HepG2 (cell line): Measurements from ENCODE around the gene BTAF1. TPM values are rescaled to one million over a fixed set of nuclear protein-coding genes. Genes with fewer than 3 reads are reported as not detected.

Experiments used
- HMGXB3 ChIP-seq: sonication (generic); formaldehyde crosslinking; IDR thresholded peaks from 2 replicates; pipeline ENCODE4 v1.4.0; 2020; ENCODE audit warnings: missing genetic modification reagents, borderline replicate concordance
- MAFF ChIP-seq: IDR thresholded peaks from 2 replicates; pipeline ENCODE4 v1.6.1; 2011; ENCODE audit warnings: low read depth, low read length, improper control_type of control experiment
- NBN ChIP-seq: fragments of 450-650 bp; conservative IDR thresholded peaks from 2 replicates; pipeline ENCODE4 v1.6.1; 2017
- PATZ1 ChIP-seq: sonication (generic); formaldehyde crosslinking; IDR thresholded peaks from 2 replicates; pipeline ENCODE4 v1.4.0; 2020; ENCODE audit warnings: missing genetic modification reagents
- PITX1 ChIP-seq: sonication (generic); formaldehyde crosslinking; IDR thresholded peaks from 2 replicates; pipeline ENCODE4 v1.5.1; 2020; ENCODE audit warnings: mild to moderate bottlenecking, missing genetic modification reagents
- SIN3B ChIP-seq: fragments of 150-350 bp; IDR thresholded peaks from 2 replicates; pipeline ENCODE4 v1.6.1; 2014; ENCODE audit warnings: low read length
- ZFP1 ChIP-seq: IDR thresholded peaks from 2 replicates; pipeline ENCODE4 v1.6.1; 2016
- ZFP36L1 ChIP-seq: sonication (generic); formaldehyde crosslinking; IDR thresholded peaks from 2 replicates; pipeline ENCODE4 v1.8.0; 2022; ENCODE audit warnings: mild to moderate bottlenecking, missing genetic modification reagents, moderate library complexity
- ZFP37 ChIP-seq: sonication (generic); formaldehyde crosslinking; IDR thresholded peaks from 2 replicates; pipeline ENCODE4 v1.4.0; 2020; ENCODE audit warnings: missing genetic modification reagents, borderline replicate concordance
- ZNF296 ChIP-seq: sonication (generic); formaldehyde crosslinking; conservative IDR thresholded peaks from 2 replicates; pipeline ENCODE4 v1.5.0; 2020; ENCODE audit warnings: mild to moderate bottlenecking, missing genetic modification reagents
- polyA plus RNA-seq, 8 experiments: library from polyadenylated mRNA; depleted of rRNA in 3 of 8; stranded (reverse) in 7 of 8; unstranded in 1 of 8; fragments of >200 nt; fragmentation: Illumina TruSeq in 4 of 8; extraction: Trizol in 4 of 8; gene quantifications; 2 replicates each; pipeline versions ENCODE4 v1.2.1 to v1.2.3, GENCODE V29; 2011 to 2016; ENCODE audit warnings: low read depth in 4 of 8, missing spikeins in 1 of 8, mixed read lengths in 1 of 8; ENCODE audit not compliant: insufficient read depth in 1 of 8
- total RNA-seq, 5 experiments: library from RNA; depleted of rRNA; stranded (reverse); fragments of >200 nt; fragmentation: Illumina TruSeq; extraction: Trizol; gene quantifications; 2 replicates each; pipeline ENCODE4 v1.2.3, GENCODE V29; 2016; ENCODE audit warnings: low read depth in 1 of 5
- TF ChIP-seq, protein P1 (sequence below): sonication (generic); formaldehyde crosslinking; IDR thresholded peaks from 2 replicates; pipeline ENCODE4 v1.4.0; 2020; ENCODE audit warnings: missing genetic modification reagents
- TF ChIP-seq, protein P2 (sequence below): fragments of 450-650 bp; IDR thresholded peaks from 2 replicates; pipeline ENCODE4 v1.6.1; 2017; ENCODE audit warnings: mild to moderate bottlenecking
- TF ChIP-seq, protein P3 (sequence below): sonication (generic); formaldehyde crosslinking; IDR thresholded peaks from 2 replicates; pipeline ENCODE4 v1.8.0; 2022; ENCODE audit warnings: mild to moderate bottlenecking, missing genetic modification reagents

The BTAF1 gene
- total and polyA plus RNA-seq, 2 of the 13 experiments (the other 11 are each of a cell fraction or from before 2014, with no cell fraction given): 38.6 to 54.1 TPM

GRCh38 chr10:91909117-91909677 is 14.4 kb upstream of the BTAF1 start, which contains the start of gene FGFBP3 (continued):
- TF ChIP-seq, protein P1, sequence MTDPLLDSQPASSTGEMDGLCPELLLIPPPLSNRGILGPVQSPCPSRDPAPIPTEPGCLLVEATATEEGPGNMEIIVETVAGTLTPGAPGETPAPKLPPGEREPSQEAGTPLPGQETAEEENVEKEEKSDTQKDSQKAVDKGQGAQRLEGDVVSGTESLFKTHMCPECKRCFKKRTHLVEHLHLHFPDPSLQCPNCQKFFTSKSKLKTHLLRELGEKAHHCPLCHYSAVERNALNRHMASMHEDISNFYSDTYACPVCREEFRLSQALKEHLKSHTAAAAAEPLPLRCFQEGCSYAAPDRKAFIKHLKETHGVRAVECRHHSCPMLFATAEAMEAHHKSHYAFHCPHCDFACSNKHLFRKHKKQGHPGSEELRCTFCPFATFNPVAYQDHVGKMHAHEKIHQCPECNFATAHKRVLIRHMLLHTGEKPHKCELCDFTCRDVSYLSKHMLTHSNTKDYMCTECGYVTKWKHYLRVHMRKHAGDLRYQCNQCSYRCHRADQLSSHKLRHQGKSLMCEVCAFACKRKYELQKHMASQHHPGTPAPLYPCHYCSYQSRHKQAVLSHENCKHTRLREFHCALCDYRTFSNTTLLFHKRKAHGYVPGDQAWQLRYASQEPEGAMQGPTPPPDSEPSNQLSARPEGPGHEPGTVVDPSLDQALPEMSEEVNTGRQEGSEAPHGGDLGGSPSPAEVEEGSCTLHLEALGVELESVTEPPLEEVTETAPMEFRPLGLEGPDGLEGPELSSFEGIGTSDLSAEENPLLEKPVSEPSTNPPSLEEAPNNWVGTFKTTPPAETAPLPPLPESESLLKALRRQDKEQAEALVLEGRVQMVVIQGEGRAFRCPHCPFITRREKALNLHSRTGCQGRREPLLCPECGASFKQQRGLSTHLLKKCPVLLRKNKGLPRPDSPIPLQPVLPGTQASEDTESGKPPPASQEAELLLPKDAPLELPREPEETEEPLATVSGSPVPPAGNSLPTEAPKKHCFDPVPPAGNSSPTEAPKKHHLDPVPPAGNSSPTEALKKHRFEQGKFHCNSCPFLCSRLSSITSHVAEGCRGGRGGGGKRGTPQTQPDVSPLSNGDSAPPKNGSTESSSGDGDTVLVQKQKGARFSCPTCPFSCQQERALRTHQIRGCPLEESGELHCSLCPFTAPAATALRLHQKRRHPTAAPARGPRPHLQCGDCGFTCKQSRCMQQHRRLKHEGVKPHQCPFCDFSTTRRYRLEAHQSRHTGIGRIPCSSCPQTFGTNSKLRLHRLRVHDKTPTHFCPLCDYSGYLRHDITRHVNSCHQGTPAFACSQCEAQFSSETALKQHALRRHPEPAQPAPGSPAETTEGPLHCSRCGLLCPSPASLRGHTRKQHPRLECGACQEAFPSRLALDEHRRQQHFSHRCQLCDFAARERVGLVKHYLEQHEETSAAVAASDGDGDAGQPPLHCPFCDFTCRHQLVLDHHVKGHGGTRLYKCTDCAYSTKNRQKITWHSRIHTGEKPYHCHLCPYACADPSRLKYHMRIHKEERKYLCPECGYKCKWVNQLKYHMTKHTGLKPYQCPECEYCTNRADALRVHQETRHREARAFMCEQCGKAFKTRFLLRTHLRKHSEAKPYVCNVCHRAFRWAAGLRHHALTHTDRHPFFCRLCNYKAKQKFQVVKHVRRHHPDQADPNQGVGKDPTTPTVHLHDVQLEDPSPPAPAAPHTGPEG (CRISPR knock-in tag): no peak
- TF ChIP-seq HMGXB3 (CRISPR knock-in tag) (no peak), ZNF296 (CRISPR knock-in tag) (peak; percentile 81; the same call in 1 of the 2 replicates), PITX1 (CRISPR knock-in tag) (0 out of 2 replicates have a peak, but pooled peaks have one; percentile 2), ZFP37 (CRISPR knock-in tag) (no peak), MAFF (no peak), ZFP1 (CRISPR knock-in tag) (no peak), PATZ1 (no peak), ZFP36L1 (CRISPR knock-in tag) (0 out of 2 replicates have a peak, but pooled peaks have one; percentile 9), NBN (no peak), SIN3B (no peak)
- TF ChIP-seq, protein P2, sequence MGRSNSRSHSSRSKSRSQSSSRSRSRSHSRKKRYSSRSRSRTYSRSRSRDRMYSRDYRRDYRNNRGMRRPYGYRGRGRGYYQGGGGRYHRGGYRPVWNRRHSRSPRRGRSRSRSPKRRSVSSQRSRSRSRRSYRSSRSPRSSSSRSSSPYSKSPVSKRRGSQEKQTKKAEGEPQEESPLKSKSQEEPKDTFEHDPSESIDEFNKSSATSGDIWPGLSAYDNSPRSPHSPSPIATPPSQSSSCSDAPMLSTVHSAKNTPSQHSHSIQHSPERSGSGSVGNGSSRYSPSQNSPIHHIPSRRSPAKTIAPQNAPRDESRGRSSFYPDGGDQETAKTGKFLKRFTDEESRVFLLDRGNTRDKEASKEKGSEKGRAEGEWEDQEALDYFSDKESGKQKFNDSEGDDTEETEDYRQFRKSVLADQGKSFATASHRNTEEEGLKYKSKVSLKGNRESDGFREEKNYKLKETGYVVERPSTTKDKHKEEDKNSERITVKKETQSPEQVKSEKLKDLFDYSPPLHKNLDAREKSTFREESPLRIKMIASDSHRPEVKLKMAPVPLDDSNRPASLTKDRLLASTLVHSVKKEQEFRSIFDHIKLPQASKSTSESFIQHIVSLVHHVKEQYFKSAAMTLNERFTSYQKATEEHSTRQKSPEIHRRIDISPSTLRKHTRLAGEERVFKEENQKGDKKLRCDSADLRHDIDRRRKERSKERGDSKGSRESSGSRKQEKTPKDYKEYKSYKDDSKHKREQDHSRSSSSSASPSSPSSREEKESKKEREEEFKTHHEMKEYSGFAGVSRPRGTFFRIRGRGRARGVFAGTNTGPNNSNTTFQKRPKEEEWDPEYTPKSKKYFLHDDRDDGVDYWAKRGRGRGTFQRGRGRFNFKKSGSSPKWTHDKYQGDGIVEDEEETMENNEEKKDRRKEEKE: no peak
- TF ChIP-seq, protein P3, sequence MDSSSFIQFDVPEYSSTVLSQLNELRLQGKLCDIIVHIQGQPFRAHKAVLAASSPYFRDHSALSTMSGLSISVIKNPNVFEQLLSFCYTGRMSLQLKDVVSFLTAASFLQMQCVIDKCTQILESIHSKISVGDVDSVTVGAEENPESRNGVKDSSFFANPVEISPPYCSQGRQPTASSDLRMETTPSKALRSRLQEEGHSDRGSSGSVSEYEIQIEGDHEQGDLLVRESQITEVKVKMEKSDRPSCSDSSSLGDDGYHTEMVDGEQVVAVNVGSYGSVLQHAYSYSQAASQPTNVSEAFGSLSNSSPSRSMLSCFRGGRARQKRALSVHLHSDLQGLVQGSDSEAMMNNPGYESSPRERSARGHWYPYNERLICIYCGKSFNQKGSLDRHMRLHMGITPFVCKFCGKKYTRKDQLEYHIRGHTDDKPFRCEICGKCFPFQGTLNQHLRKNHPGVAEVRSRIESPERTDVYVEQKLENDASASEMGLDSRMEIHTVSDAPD (CRISPR knock-in tag): no peak
